ENCODE data around the gene RAB7B. TPM values are rescaled to one million over a fixed set of nuclear protein-coding genes. Genes with fewer than 3 reads are reported as not detected.

The RAB7B gene
- total RNA-seq, 2 experiments from 2014 or later = not detected

DNA sequence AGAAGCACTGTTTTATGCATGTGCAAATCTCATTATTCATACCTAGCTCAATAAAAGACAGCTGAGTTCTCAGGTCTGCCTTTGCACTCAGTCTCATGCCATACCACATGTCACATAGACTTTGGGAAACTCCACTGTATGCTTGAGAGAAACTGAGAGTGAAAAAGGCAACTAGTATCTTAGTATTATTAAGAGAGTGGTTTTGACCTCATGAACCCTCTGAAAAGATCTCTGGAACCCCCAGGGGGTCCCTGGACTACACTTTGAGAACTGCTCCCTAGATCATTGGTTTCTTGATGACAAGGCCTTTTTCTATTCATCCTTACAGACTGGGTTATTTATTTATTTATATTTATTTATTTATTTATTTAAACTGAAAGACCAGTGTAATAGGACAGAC lies 46.1 kb upstream of the RAB7B start:
- DNase-seq (ENCODE audit: low spot score) = no peak
- Histone ChIP-seq H3K27ac (ENCODE audit: low read depth, low read length, poor library complexity, severe bottlenecking) (peak overlapping the region; percentile 98), H3K4me1 (ENCODE audit: insufficient read depth, low read length, poor library complexity, severe bottlenecking) (peaks cover 70% of the 10 kb centered on the region), H4K20me1 (ENCODE audit: insufficient read depth, low read length) (no peaks in the 10 kb centered on the region), H2AFZ (ENCODE audit: low read length) (no peak overlapping the region), H3K9me2 (ENCODE audit: insufficient read depth, low read length) (no peaks in the 10 kb centered on the region), H3K36me3 (ENCODE audit: insufficient read depth, low read length) (peaks cover 8% of the 10 kb centered on the region; the same call in 1 of the 2 replicates), H3K79me2 (ENCODE audit: insufficient read depth, low read depth, low read length) (peaks cover 16% of the 10 kb centered on the region), H3K4me3 (ENCODE audit: low read depth, low read length, poor library complexity, severe bottlenecking) (no peak overlapping the region), H3K4me2 (ENCODE audit: low read length) (peak overlapping the region; percentile 69), H3K9me3 (ENCODE audit: low read length) (no peaks in the 10 kb centered on the region)
- CTCF ChIA-PET (ENCODE audit: unreplicated experiment) = interaction anchor here (0.5 kb wide), 1 partner anchor 18 kb away, joined by 3 read pairs; no protein-coding TSS in a partner anchor
- intact Hi-C loops (cut with micrococcal nuclease; ENCODE audit: unreplicated experiment) = no loop called here
- no TSS peak for BruUV-seq (replicated peaks)
- no peak for TF ChIP-seq EZH2phosphoT487 (IDR thresholded peaks at IDR 0.05; ENCODE audit: borderline replicate concordance, low read depth, low read length)
- no peak for TF ChIP-seq CTCF (conservative IDR thresholded peaks at IDR 0.05; ENCODE audit: low read length)
- POLR2A ChIA-PET = interaction anchor here (1.2 kb wide), 1 partner anchor 16 kb away, joined by 3 read pairs; no protein-coding TSS in a partner anchor

GRCh38 chr1:206048582-206048981 lies 45.4 kb upstream of the RAB7B start:
- Histone ChIP-seq H3K9me3 (ENCODE audit: low read length) (no peaks in the 10 kb centered on the region), H3K27ac (ENCODE audit: low read depth, low read length, poor library complexity, severe bottlenecking) (no peak overlapping the region), H3K4me2 (ENCODE audit: low read length) (peak overlapping the region; percentile 69), H3K4me1 (ENCODE audit: insufficient read depth, low read length, poor library complexity, severe bottlenecking) (peaks cover 76% of the 10 kb centered on the region), H3K4me3 (ENCODE audit: low read depth, low read length, poor library complexity, severe bottlenecking) (no peak overlapping the region), H4K20me1 (ENCODE audit: insufficient read depth, low read length) (no peaks in the 10 kb centered on the region), H3K79me2 (ENCODE audit: insufficient read depth, low read depth, low read length) (peaks cover 8% of the 10 kb centered on the region), H2AFZ (ENCODE audit: low read length) (peak overlapping the region; percentile 32; the same call in 1 of the 2 replicates), H3K36me3 (ENCODE audit: insufficient read depth, low read length) (peaks cover 5% of the 10 kb centered on the region; the same call in 1 of the 2 replicates), H3K9me2 (ENCODE audit: insufficient read depth, low read length) (no peaks in the 10 kb centered on the region)
- intact Hi-C loops (cut with micrococcal nuclease; ENCODE audit: unreplicated experiment) = no loop called here
- TF ChIP-seq EZH2phosphoT487 (IDR thresholded peaks at IDR 0.05; ENCODE audit: borderline replicate concordance, low read depth, low read length) = no peak
- TF ChIP-seq CTCF (conservative IDR thresholded peaks at IDR 0.05; ENCODE audit: low read length) = no peak
- BruUV-seq (replicated peaks) = no TSS peak
- DNase-seq (ENCODE audit: low spot score) = no peak
- ChIA-PET POLR2A (interaction anchor here (0.7 to 1.2 kb wide), 2 partner anchors 16 to 240 kb away, joined by 3 read pairs; no protein-coding TSS in a partner anchor), CTCF (ENCODE audit: unreplicated experiment) (no interaction called here)

DNA sequence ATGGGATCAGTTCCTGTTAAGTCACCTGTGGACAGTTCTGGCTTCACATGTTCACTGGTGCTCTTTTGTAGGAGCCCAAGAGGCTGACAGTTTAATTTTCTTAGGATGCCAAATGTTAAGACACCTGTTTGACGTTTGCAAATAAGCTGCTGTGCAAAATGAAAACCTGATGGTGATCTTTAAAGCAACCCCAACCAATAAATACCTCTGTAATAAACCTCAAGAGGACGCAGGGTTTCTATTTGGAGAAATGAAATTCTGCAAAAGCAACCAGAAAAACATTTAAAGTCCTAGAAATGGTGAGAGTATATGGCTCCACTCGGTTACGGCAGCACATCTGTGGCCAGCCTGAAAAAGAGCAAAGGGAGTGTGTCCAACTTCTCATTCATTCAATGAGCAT lies 44.1 kb upstream of the RAB7B start:
- Histone ChIP-seq H3K4me3 (ENCODE audit: low read depth, low read length, poor library complexity, severe bottlenecking) (peak overlapping the region; percentile 14), H4K20me1 (ENCODE audit: insufficient read depth, low read length) (no peaks in the 10 kb centered on the region), H2AFZ (ENCODE audit: low read length) (peak overlapping the region; percentile 32; the same call in 1 of the 2 replicates), H3K79me2 (ENCODE audit: insufficient read depth, low read depth, low read length) (no peaks in the 10 kb centered on the region; the same call in 1 of the 2 replicates), H3K27ac (ENCODE audit: low read depth, low read length, poor library complexity, severe bottlenecking) (peak overlapping the region; percentile 68), H3K4me2 (ENCODE audit: low read length) (peak overlapping the region; percentile 69), H3K9me3 (ENCODE audit: low read length) (no peaks in the 10 kb centered on the region), H3K36me3 (ENCODE audit: insufficient read depth, low read length) (no peaks in the 10 kb centered on the region), H3K9me2 (ENCODE audit: insufficient read depth, low read length) (no peaks in the 10 kb centered on the region), H3K4me1 (ENCODE audit: insufficient read depth, low read length, poor library complexity, severe bottlenecking) (peaks cover 88% of the 10 kb centered on the region)
- ChIA-PET POLR2A (interaction anchor here (1.1 kb wide), 1 partner anchor 9 kb away, joined by 3 read pairs; no protein-coding TSS in a partner anchor), CTCF (ENCODE audit: unreplicated experiment) (no interaction called here)
- TF ChIP-seq CTCF (conservative IDR thresholded peaks at IDR 0.05; ENCODE audit: low read length) = no peak
- no peak for TF ChIP-seq EZH2phosphoT487 (IDR thresholded peaks at IDR 0.05; ENCODE audit: borderline replicate concordance, low read depth, low read length)
- intact Hi-C loops (cut with micrococcal nuclease; ENCODE audit: unreplicated experiment) = no loop called here
- DNase-seq (ENCODE audit: low spot score) = peak; percentile 71
- no TSS peak for BruUV-seq (replicated peaks)
